Gastrocnemius medialis (tissue), 4 donors: ENCODE measurements around the gene KLK8.

ENCODE experiments used
- POLR2A ChIP-seq, 2 donors: fragments of 450-650 bp; IDR thresholded peaks; one replicate each; pipeline ENCODE4 v1.6.1; 2017; ENCODE audit warnings: antibody characterized with exemption in 2 of 2, mild to moderate bottlenecking in 2 of 2, moderate library complexity in 2 of 2
- TF ChIP-seq, protein P1 (sequence below), 5 experiments: fragments of 450-650 bp in 3 of 5; fragments of 200-600 bp in 2 of 5; sonication (generic) in 2 of 5; IDR thresholded peaks in 4 of 5; conservative IDR thresholded peaks in 1 of 5; 1 replicate in 4 of 5; 2 replicates in 1 of 5; pipeline ENCODE4 v1.5.1; 2016 to 2019; ENCODE audit warnings: antibody characterized with exemption in 5 of 5, mild to moderate bottlenecking in 3 of 5, moderate library complexity in 3 of 5

DNA sequence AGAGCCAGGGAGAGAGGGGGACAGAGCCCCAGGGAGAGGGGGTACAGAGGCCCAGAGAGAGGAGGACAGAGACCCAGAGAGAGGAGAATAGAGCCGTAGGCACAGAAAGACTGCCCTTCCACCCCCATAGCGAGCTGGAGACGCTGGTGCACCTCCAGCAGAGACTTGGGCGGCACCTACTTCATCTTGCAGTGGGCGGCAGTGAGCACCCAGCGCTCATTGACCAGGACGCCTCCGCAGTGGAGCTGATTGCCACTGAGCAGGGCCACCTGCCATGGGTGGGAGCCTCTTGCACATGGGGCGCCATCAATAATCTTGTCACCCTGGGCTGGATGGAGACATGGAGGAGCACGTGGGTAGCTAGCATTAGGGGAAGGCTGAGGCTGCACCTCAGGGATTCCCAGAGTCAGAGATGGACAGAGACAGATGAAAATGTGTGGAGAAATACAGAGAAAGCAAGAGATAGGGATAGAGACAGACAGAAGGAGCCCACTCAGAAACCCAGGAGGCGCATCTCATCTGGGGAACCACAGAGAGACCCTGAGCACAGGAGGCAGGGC is 19.7 kb downstream of the KLK8 start:
- TF ChIP-seq, protein P1, sequence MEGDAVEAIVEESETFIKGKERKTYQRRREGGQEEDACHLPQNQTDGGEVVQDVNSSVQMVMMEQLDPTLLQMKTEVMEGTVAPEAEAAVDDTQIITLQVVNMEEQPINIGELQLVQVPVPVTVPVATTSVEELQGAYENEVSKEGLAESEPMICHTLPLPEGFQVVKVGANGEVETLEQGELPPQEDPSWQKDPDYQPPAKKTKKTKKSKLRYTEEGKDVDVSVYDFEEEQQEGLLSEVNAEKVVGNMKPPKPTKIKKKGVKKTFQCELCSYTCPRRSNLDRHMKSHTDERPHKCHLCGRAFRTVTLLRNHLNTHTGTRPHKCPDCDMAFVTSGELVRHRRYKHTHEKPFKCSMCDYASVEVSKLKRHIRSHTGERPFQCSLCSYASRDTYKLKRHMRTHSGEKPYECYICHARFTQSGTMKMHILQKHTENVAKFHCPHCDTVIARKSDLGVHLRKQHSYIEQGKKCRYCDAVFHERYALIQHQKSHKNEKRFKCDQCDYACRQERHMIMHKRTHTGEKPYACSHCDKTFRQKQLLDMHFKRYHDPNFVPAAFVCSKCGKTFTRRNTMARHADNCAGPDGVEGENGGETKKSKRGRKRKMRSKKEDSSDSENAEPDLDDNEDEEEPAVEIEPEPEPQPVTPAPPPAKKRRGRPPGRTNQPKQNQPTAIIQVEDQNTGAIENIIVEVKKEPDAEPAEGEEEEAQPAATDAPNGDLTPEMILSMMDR (IDR thresholded peaks at IDR 0.05 in 4 of 5, conservative IDR thresholded peaks at IDR 0.05 in 1 of 5) = no peak
- no peak for TF ChIP-seq POLR2A (IDR thresholded peaks at IDR 0.05)
